Neural crest cell (in vitro differentiated cells): ENCODE results near the gene RNF32. TPM values are rescaled to one million over a fixed set of nuclear protein-coding genes. Genes with fewer than 3 reads are reported as not detected.

ENCODE experiments used
- DNase-seq: peaks from one replicate; pipeline ENCODE4 v3.0.0; 2021; ENCODE audit warnings: low read depth, mixed read lengths, low spot score
- H3K27ac Mint-ChIP-seq: one replicate; pipeline ENCODE4 v1.8.0; 2021; ENCODE audit warnings: mild to moderate bottlenecking, mixed read lengths; ENCODE audit not compliant: unreplicated experiment
- H3K27me3 Mint-ChIP-seq: 2 replicates; pipeline ENCODE4 v1.8.0; 2021; ENCODE audit warnings: low read depth, mild to moderate bottlenecking, mixed read lengths
- H3K36me3 Mint-ChIP-seq: 2 replicates; pipeline ENCODE4 v1.8.0; 2021; ENCODE audit warnings: low read depth, mild to moderate bottlenecking, mixed read lengths
- H3K4me1 Mint-ChIP-seq: 2 replicates; pipeline ENCODE4 v1.8.0; 2021; ENCODE audit warnings: mixed read lengths
- H3K4me3 Mint-ChIP-seq: one replicate; pipeline ENCODE4 v1.8.0; 2021; ENCODE audit warnings: mild to moderate bottlenecking, mixed read lengths
- H3K9me3 Mint-ChIP-seq: 2 replicates; pipeline ENCODE4 v1.8.0; 2021; ENCODE audit warnings: mixed read lengths
- total RNA-seq: library from RNA; stranded (reverse); gene quantifications from 2 replicates; pipeline ENCODE4 v1.2.1, GENCODE V29; 2021
- TF ChIP-seq, protein P1 (sequence below): fragments of 200-600 bp; sonication (generic); conservative IDR thresholded peaks from 2 replicates; pipeline ENCODE4 v1.5.0; 2021; ENCODE audit warnings: antibody characterized with exemption, mild to moderate bottlenecking

Gene RNF32
- total RNA-seq, 1 donor from 2014 or later = 1.4 TPM

GRCh38 chr7:156606691-156607331, 33.8 kb upstream of the RNF32 start:
- no peaks in the 10 kb centered on the region for H3K36me3 Mint-ChIP-seq
- H3K27ac Mint-ChIP-seq = peak overlapping the region; percentile 27
- no peak overlapping the region for H3K4me3 Mint-ChIP-seq
- H3K9me3 Mint-ChIP-seq = no peaks in the 10 kb centered on the region
- no peaks in the 10 kb centered on the region for H3K27me3 Mint-ChIP-seq
- no peak for DNase-seq
- H3K4me1 Mint-ChIP-seq = peaks cover 6% of the 10 kb centered on the region
- TF ChIP-seq, protein P1, sequence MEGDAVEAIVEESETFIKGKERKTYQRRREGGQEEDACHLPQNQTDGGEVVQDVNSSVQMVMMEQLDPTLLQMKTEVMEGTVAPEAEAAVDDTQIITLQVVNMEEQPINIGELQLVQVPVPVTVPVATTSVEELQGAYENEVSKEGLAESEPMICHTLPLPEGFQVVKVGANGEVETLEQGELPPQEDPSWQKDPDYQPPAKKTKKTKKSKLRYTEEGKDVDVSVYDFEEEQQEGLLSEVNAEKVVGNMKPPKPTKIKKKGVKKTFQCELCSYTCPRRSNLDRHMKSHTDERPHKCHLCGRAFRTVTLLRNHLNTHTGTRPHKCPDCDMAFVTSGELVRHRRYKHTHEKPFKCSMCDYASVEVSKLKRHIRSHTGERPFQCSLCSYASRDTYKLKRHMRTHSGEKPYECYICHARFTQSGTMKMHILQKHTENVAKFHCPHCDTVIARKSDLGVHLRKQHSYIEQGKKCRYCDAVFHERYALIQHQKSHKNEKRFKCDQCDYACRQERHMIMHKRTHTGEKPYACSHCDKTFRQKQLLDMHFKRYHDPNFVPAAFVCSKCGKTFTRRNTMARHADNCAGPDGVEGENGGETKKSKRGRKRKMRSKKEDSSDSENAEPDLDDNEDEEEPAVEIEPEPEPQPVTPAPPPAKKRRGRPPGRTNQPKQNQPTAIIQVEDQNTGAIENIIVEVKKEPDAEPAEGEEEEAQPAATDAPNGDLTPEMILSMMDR = no peak

DNA sequence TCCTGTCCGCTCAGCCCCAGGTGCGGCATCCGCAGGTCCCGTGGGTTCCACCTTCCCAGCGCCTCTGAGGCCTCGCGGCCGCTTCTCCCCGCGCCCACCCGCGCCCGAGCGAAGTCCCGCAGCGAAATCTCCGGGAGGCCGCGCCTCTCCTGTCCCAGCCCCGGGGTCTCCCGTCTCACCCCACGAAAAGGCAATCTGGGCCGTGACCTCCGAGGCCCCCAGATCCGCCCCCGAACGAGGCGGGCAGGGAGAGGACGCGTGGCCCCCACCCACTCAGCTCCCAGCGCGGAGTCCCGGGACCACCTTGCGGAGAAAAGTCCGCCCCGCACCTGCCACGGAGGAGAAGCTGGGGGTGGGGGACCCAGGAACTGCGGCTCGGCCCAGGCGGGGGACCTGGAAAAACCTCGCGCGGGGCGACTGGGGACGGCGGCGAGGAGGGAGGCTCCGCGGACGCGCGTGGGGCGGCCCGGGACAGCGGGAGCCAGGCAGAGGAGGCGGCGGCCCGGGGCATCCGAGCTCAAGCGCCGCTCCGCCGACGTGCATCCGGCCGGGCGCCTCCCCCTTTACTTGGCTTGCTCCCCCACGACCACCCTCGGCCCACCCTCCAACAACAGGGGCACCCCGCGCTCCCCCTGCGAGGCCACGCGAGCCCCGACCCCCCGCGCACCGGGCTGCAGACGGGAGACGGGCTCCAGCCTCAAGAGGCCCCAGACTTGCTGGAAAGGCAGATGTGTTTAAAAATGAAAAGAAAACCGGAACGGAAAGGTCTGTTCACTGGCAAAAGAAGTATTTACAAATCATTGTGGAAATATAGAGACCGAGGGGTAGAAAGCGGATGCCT, 33.0 kb upstream of the RNF32 start:
- DNase-seq = no peak
- H3K9me3 Mint-ChIP-seq = no peaks in the 10 kb centered on the region
- H3K27me3 Mint-ChIP-seq = no peaks in the 10 kb centered on the region
- no peak overlapping the region for H3K27ac Mint-ChIP-seq
- TF ChIP-seq, protein P1 = no peak
- no peak overlapping the region for H3K4me3 Mint-ChIP-seq
- H3K36me3 Mint-ChIP-seq = no peaks in the 10 kb centered on the region
- peaks cover 6% of the 10 kb centered on the region for H3K4me1 Mint-ChIP-seq

- no peaks in the 10 kb centered on the region for H3K9me3 Mint-ChIP-seq
- H3K27me3 Mint-ChIP-seq = no peaks in the 10 kb centered on the region
- no peak overlapping the region for H3K27ac Mint-ChIP-seq
- no peaks in the 10 kb centered on the region for H3K36me3 Mint-ChIP-seq
- H3K4me3 Mint-ChIP-seq = no peak overlapping the region
- peaks cover 6% of the 10 kb centered on the region for H3K4me1 Mint-ChIP-seq
- DNase-seq = no peak
- TF ChIP-seq, protein P1 = no peak
Observed at GRCh38 chr7:156608173-156608478, 32.4 kb upstream of the RNF32 start.

DNA sequence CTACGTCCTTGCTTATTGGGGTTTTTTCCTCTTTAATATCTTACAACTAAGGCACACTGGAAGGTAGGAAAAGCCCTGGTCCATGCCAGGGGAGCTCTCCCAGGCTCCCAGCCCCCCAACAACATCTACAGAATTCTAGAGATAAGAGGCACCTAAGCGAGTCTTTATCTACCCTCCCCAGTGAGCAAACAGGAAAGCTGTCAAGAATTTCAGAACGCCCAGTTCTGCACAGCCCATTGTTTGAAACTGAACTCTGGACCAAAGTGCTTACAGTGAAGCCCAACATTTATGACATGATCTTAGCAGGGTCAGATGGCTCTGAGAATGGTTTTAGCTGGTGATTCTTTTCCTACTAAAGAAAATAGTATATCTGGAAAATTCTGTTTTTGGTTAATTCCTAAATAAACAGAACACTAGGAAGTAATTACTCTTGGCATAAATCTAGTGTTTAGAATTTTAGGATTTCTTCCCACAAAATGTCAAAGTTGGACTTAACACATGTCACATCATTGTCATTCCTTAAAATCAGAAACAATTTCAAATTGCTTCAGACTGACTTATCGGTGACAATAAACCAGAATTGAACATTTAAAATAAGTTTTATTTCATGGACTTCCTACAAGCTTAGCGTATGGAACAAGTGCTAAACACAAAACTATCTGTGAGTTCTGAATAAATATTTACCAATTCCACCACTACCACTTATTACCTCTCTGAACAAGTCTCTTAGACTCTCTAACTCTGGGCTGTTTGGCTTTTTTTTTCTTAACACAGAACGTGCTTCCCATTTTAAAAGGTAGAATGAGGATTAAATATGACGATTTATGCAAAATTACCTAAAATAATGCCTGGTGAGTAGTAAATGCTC, 31.3 kb upstream of the RNF32 start:
- Mint-ChIP-seq H3K27me3 (no peaks in the 10 kb centered on the region), H3K4me1 (peaks cover 6% of the 10 kb centered on the region), H3K27ac (peak overlapping the region; percentile 13), H3K4me3 (no peak overlapping the region), H3K36me3 (no peaks in the 10 kb centered on the region), H3K9me3 (no peaks in the 10 kb centered on the region)
- TF ChIP-seq, protein P1 = no peak
- DNase-seq = no peak

DNA sequence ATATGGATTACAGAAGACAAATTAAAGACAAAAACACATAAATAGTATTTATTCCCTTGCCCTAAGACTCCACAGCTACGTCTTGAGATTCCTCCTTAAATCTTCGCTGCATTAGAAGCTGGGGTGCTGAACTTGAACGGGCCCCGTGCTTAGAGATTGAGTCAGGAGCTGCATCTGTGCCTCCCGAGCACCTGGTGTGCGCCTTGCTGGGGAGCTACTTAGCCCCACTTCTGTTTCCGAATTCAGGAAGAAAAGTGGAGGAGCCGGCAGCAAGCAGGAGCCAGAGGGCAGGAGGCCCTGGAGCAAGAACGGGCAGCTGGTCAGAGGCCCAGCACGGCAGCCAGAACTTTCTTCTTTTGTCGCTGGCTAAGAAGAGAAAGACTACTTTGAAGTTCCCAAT, 30.4 kb upstream of the RNF32 start:
- Mint-ChIP-seq H3K36me3 (no peaks in the 10 kb centered on the region), H3K9me3 (no peaks in the 10 kb centered on the region), H3K4me3 (no peak overlapping the region), H3K4me1 (peaks cover 11% of the 10 kb centered on the region), H3K27me3 (no peaks in the 10 kb centered on the region), H3K27ac (no peak overlapping the region)
- no peak for DNase-seq
- TF ChIP-seq, protein P1 = no peak
